ENCODE measurements around the gene GIGYF1.

DNA sequence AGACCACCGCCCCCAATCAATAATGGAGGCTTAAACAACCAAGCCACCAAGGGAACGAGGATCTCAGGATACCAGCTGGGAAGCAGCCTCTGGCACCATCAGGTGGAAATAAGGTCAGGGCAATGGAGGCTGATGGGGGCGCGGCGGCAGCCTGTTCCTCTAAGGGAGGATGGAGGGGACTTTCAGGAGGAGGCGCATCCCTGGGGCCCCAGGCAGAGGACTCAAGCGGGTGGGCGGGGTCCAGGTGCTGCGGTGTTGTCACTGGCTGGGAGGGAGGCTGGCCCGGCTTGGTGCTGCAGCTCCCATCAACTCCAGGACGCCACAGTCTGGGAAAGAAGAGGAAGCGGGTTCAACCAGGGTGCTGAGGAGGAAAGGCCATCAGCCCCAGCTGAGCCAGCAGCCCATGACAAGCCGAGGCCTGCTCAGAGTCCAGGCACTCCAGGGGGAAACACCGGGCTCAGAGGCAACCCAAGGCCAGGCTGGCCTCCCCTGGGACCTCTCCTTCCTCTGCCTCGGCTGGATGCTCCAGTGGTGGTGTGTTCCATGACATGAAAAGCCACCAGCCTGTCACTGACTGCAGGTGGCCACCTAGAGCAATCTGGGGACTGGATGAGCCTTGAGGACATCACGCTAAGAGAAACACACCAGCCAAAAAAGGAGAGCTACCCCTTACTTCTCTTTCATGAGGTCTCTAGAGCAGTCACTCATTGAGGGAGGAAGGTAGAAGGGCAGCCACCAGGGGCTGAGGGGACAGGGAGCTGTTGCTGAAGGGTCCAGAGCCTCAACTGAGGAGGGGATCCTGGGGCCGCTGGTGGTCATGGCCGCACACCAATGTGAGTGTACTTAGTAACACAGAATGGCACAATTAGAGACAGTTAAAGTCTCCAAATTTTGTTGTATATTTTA, 4.6 kb downstream of the GIGYF1 start:
- TF ChIP-seq RAD21 (IDR thresholded peaks at IDR 0.05; ENCODE audit: low read length) (no peak), POLR2A (IDR thresholded peaks at IDR 0.05; ENCODE audit: low read depth, low read length) (no peak)
- TF ChIP-seq, protein P1, sequence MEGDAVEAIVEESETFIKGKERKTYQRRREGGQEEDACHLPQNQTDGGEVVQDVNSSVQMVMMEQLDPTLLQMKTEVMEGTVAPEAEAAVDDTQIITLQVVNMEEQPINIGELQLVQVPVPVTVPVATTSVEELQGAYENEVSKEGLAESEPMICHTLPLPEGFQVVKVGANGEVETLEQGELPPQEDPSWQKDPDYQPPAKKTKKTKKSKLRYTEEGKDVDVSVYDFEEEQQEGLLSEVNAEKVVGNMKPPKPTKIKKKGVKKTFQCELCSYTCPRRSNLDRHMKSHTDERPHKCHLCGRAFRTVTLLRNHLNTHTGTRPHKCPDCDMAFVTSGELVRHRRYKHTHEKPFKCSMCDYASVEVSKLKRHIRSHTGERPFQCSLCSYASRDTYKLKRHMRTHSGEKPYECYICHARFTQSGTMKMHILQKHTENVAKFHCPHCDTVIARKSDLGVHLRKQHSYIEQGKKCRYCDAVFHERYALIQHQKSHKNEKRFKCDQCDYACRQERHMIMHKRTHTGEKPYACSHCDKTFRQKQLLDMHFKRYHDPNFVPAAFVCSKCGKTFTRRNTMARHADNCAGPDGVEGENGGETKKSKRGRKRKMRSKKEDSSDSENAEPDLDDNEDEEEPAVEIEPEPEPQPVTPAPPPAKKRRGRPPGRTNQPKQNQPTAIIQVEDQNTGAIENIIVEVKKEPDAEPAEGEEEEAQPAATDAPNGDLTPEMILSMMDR (conservative IDR thresholded peaks at IDR 0.05; ENCODE audit: low read depth, low read length), result no peak

Measured in IMR-90 (cell line).